Sigmoid colon (tissue), 4 donors: Measurements from ENCODE around the gene TSHZ1.

Experiments
- EP300 ChIP-seq, 4 donors: sonication (generic); formaldehyde crosslinking; IDR thresholded peaks; one replicate each; pipeline ENCODE4 v1.6.1; 2017; ENCODE audit warnings: antibody characterized with exemption in 4 of 4
- POLR2A ChIP-seq, 2 donors: fragments of 450-650 bp; IDR thresholded peaks; one replicate each; pipeline ENCODE4 v1.6.1; 2016; ENCODE audit warnings: antibody characterized with exemption in 2 of 2, mild to moderate bottlenecking in 2 of 2, moderate library complexity in 2 of 2
- POLR2AphosphoS5 ChIP-seq, 4 donors: sonication (generic); formaldehyde crosslinking; IDR thresholded peaks; one replicate each; pipeline ENCODE4 v1.6.1; 2017; ENCODE audit warnings: antibody characterized with exemption in 4 of 4
- TF ChIP-seq, protein P1 (sequence below), 4 experiments: fragments of 450-650 bp in 3 of 4; fragments of 200-600 bp in 1 of 4; IDR thresholded peaks; one replicate each; pipeline ENCODE4 v1.5.1; 2016 to 2019; ENCODE audit warnings: antibody characterized with exemption in 4 of 4, mild to moderate bottlenecking in 3 of 4, moderate library complexity in 2 of 4

DNA sequence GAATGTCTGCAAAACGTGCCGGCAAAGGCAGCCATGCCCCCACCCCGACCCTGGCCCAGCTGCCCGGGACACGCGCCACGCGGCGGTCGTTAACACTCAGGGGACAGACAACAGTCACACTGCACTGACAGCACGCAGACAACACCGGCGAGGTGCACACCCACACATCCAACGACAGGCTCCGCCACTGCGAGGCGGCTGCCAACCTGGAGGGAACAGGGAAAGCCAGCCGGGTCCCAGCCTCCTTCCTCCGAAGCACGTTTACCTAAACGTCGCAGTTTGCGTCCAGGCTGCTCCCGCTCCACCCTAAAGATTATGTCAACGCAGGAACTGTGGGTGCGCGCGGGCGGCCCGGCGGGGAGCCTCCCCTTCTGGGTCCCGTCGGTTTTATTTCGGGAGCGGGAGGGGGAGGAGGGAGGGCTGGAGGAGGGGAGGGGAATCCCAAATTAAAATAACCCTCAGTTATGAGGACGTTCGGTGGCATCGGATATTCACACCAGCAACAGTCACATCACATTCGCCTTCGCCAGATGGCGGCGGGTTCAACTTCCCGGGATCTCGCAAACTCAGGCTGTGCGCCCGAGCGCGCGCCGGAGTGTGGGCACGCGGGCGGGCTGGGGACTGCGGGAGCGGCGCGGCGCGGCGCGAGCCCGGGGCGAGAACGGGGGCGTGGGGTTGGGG, 2.3 kb upstream of the TSHZ1 start:
- TF ChIP-seq, protein P1, sequence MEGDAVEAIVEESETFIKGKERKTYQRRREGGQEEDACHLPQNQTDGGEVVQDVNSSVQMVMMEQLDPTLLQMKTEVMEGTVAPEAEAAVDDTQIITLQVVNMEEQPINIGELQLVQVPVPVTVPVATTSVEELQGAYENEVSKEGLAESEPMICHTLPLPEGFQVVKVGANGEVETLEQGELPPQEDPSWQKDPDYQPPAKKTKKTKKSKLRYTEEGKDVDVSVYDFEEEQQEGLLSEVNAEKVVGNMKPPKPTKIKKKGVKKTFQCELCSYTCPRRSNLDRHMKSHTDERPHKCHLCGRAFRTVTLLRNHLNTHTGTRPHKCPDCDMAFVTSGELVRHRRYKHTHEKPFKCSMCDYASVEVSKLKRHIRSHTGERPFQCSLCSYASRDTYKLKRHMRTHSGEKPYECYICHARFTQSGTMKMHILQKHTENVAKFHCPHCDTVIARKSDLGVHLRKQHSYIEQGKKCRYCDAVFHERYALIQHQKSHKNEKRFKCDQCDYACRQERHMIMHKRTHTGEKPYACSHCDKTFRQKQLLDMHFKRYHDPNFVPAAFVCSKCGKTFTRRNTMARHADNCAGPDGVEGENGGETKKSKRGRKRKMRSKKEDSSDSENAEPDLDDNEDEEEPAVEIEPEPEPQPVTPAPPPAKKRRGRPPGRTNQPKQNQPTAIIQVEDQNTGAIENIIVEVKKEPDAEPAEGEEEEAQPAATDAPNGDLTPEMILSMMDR (IDR thresholded peaks at IDR 0.05) = no peak
- TF ChIP-seq POLR2AphosphoS5 (IDR thresholded peaks at IDR 0.05) (peak; percentile 13 to 65 (median 46)), EP300 (IDR thresholded peaks at IDR 0.05) (no peak), POLR2A (IDR thresholded peaks at IDR 0.05) (peak in 1 of 2 donors; percentile 10)
